IPS-18c (cell line): ENCODE measurements around the gene NCEH1.
"Not testable (repeated sequence)": the region's sequence is repeated elsewhere in the genome, so short reads cannot be mapped to it uniquely, and the experiment has no call there.

Source experiments
- H3K4me3 ChIP-seq: 2 replicates; pipeline ENCODE4 v1.7.0; 2013; ENCODE audit warnings: low read depth, mild to moderate bottlenecking, low read length, moderate library complexity; ENCODE audit not compliant: insufficient read depth
- H3K9me3 ChIP-seq: one replicate; pipeline ENCODE4 v1.6.1; 2013; ENCODE audit warnings: mild to moderate bottlenecking, low read length, moderate library complexity; ENCODE audit not compliant: control insufficient read depth, insufficient read depth

Gene NCEH1

DNA sequence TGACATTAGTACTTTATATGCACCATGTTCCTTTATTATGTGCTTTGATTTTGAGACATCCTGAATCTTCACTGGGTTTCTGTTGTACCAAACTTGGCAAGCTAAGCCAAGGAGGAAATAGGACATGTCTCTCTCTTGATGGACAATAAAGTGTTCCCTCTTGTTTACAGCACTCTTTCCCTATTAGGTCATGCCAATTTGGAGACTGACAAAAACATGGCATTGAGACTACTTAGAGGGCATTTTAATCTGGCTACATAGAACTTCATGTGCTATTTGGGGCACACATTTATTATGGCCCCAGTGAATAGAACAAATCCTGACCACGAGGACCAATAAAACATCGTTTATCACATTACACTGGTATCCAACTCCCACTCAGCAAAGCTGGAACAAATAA, 102.3 kb downstream of the NCEH1 start:
- H3K4me3 ChIP-seq = no peak overlapping the region
- H3K9me3 ChIP-seq = no peaks in the 10 kb centered on the region

DNA sequence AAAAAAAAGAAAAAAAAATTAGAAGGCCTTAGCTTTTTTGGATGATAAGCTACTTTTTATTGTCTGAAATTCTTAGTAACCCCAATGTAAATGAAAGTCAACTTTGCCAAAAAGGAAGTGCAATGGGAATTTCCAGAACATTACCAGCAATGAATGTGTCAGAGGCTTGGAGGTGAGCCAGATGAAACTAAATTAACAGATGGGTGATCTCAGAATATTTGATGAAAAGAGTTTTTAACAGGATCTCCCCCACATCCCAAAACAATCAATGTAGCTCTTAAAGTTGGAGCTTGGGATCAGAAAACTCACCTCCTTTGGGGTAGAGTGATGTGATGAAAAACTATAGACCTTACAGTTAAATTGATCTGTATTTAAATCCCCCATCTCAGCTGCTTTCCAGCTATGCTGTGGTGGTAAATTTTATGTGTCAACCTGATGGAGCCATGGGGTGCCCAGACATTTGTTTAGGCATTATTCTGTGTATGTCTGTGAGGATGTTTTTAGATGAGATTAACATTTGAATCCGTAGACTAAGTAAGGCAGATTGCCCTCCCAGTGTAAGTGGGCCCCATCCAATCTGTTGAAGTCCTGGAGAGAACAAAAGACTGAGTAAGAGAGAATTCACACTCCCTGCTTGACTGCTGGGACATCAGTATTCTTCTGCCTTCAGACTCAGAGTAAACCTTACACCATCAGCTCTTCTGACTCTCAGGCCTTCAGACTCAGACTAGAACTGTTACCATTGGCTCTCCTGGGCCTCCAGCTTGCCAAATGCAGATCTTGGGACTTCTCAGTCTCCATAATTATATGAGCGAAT, 103.4 kb downstream of the NCEH1 start:
- Histone ChIP-seq H3K4me3 (no peak overlapping the region), H3K9me3 (no peaks in the 10 kb centered on the region)

DNA sequence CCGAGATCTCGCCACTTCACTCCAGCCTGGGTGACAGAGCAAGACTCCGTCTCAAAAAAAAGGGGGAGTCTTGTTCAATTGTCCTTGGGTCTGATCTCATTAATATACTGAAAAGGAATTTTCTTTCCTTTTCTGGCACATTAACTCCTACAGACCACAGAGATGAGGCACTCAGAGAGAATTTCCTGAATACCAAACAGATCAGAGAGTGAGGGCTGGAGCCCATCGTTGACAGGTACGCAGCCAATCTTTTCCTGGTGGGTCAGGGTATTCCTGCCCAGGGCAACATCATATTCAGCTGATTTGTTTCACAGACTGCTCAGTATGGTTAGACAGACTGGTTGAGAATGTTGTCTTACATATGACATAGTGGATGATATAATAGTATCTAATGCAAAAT, 104.8 kb downstream of the NCEH1 start:
- Histone ChIP-seq H3K9me3 (no peaks in the 10 kb centered on the region), H3K4me3 (no peak overlapping the region)

DNA sequence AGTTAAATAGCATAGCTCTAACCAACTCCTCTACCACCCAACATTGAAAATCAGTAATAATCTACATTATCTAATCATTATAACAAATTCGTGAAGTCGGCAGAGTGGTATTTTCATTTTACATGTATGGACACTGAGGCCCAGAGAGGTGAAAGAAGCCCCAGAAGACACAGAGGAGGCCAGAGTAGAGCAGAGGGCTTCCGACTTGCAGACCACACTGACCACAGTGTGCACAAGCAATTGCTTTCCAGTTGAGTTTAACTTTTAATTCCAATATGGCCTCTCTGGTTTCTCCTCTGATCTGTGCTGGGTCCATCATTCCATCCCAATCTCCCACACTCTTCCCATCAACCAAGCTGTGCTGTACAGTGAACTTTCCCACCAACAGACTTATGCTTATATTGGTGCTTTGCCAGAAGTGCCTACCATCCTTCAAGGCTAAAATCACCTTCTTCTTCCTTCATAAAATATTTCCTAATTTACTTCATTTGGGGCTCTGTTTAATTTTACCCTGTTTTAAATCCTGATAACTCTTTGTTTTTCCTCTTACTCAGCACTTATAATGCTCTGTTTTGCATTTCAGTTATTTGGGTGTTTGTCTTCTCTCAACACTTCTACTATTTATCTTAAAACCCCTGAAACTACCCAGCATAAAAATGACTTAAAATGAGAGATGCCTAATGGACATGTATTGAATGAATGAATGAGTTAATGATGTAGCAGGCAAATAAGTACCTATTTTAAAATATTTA, 105.8 kb downstream of the NCEH1 start:
- no peaks in the 10 kb centered on the region for H3K9me3 ChIP-seq

DNA sequence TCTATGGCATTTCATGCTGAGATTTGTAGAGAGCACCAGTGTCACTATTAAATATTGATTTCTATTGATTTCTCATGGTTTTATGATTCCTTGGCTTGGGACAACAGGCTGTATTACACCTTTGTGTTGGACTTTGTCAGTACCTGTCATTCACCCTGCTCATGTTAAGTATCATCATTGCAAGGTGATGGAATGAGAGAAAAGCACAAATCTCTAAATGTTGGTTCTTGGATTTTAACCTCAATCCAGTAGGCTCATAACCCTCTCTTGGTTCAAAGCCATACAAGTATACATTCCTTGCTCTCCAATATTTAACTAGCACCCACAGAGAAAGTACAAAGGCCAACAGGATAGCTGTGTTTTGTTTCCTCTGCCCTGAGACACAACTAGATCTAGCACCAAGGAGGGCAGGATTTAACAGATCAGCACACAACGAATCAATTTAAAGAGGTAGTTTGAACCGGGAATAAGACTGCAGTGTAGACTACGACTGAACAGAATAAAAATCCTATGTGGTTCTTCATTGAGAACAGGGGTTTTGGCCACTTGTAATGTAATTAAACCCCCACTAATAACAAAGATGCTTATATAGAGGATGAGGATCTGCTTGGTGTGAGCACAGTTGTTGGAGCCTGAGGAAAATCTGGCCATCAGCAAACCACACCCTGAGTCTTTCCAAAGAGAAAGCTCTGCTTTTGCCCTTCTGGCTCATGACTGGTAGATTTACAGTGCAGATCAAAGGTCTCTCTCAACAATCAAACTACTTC, 109.6 kb downstream of the NCEH1 start:
- Histone ChIP-seq H3K9me3 (no peaks in the 10 kb centered on the region), H3K4me3 (no peak overlapping the region)

More for the DNA sequence above, 105.8 kb downstream of the NCEH1 start:
- no peak overlapping the region for H3K4me3 ChIP-seq

DNA sequence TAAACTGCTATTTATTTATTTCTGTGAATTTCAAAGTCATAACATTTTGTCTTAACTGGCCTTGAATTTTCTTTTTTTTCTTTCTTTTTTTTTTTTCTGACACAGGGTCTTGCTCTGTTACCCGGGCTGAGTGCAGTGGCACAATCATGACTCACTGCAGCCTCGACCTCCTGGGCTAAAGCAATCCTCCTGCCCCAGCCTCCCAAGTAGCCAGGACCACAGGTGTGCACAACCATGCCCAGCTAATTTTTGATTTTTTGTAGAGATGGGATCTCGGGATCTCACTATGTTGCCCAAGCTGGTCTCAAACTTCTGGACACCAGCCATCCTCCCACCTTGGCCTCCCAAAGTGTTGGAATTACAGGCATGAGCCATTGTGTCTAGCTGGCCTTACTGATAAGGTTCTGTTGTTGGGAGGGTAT, 110.2 kb downstream of the NCEH1 start:
- no peaks in the 10 kb centered on the region for H3K9me3 ChIP-seq
- H3K4me3 ChIP-seq = no peak overlapping the region

DNA sequence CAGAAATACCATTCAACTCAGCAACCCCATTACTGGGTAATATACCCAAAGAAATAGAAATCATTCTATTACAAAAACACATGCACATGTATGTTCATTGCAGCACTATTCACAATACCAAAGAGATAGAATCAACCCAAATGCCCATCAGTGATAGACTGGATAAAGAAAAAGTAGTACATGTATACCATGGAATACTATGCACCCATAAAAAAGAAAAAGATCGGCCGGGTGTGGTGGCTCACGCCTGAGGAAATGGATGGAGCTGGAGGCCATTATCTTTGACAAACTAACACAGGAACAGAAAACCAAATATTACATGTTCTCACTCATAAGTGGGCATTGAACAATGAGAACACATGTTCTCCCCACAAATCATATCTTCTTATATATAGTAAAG, 112.0 kb downstream of the NCEH1 start:
- no peaks in the 10 kb centered on the region for H3K9me3 ChIP-seq
- H3K4me3 ChIP-seq = no peak overlapping the region

DNA sequence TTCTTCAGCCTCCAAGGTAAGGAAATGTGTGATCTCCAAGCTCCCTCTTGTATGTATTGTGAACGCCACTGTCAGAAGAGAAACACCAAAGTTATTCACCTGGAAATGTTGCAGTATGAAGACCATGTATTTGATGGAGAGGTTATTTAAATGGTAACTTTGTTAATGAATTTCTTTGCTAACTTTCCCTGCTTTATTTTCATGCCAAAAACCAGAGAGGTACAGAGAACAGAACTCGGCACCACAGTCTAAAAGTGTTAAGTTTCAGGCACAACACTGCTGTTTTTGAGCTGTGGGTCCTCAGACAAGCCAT, 114.5 kb downstream of the NCEH1 start:
- Histone ChIP-seq H3K4me3 (no peak overlapping the region), H3K9me3 (no peaks in the 10 kb centered on the region)

DNA sequence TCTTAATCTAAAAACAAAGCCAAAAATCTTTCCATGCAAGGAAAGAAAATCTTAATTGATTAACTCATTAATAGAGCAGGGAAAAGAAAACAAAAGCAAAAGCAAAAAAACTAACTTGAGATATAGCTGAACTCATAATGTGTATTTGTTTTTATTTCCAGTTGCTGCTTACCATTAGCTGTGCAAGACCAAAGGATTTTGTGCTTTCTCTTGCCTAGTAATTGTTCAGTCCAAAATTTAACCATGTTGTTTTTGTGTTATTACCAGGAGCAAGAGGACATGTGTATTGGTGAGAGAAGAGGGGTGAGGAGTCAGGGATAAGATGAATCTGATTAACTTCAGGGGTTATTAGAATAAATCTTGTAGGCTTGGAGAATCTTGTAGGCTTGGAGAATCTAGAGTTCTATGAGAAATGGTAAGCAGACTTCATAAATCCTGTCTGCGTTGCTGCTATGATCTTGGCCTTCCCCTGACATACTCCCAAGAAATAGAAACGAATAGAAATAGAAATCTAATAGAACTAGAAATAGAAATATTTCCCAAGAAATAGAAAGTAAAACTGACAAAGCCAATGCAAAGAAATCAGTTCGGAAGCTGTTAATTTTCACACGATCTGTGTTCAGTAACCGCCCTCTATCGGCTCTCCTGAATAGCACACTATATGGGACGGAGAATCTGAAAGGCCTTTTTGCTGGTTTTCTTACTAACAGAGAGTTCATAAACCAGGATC, 115.0 kb downstream of the NCEH1 start:
- no peaks in the 10 kb centered on the region for H3K9me3 ChIP-seq
- H3K4me3 ChIP-seq = no peak overlapping the region

DNA sequence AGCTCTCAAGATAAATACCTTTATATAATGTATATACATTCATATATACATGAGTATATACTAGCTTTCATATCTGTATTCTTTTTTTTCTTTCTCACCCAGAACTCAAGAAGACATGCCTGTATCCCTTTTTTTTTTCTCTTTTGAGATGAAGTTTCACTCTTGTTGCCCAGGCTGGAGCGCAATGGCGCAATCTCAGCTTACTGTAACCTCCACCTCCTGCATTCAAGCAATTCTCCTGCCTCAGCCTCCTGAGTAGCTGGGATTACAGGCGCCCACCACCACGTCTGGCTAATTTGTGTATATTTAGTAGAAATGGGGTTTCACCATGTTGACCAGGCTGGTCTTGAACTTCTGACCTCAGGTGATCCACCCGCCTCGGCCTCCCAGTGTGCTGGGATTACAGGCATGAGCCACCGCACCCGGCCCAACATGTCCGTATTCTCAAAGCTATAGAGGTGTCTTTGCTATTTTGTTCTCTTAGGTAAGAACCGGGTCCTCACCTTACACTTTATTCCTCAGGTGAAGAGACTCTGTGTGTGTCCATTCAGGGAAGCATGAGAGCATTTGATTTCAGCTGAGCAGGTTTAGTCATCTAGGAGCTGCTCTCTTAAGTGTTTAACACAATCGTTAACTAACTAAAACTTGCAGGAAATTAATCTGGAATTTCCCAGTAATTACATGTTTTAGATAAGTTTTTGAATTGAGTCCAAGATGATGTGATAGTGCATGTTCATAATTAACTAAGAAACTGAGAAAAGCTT, 115.8 kb downstream of the NCEH1 start:
- not testable (repeated sequence) for H3K4me3 ChIP-seq, H3K9me3 ChIP-seq

DNA sequence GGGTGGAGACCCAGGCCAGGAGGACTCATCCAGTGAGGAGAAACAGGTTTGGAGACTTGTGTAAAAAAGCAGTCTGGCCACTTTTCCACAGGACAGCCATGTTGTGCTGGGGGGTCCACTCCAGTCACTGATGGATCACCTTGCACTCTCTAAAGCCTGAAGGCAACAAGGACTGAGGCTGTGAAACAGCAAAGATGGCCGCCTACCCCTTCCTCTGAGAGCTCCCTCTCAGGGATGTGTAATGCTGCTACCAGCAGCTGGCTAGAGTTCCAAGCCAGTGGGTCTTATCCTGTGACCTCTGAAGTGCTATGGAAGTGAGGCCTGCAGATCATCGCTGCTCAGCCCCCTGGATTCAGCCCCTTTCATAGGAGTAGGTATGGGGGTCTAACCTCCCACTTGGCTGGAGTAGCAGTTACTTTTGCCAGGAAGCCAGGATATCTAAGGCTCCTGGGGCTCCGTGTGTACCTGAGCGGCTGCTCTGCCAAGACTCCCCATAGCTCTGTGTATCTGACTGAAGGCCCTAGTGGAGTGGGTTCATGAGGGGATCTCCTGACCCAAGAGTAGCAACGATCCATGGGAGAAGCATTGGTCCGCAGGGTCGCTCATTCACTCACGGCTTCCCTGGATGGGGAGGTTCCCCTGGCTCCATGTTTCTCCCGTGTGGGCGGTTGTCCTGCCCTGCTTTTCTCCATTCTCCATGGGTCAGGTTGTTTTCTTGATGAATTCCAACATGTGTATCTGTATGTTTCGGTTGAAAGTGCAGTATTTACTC, 117.8 kb downstream of the NCEH1 start:
- H3K9me3 ChIP-seq = no peaks in the 10 kb centered on the region
- H3K4me3 ChIP-seq = no peak overlapping the region

DNA sequence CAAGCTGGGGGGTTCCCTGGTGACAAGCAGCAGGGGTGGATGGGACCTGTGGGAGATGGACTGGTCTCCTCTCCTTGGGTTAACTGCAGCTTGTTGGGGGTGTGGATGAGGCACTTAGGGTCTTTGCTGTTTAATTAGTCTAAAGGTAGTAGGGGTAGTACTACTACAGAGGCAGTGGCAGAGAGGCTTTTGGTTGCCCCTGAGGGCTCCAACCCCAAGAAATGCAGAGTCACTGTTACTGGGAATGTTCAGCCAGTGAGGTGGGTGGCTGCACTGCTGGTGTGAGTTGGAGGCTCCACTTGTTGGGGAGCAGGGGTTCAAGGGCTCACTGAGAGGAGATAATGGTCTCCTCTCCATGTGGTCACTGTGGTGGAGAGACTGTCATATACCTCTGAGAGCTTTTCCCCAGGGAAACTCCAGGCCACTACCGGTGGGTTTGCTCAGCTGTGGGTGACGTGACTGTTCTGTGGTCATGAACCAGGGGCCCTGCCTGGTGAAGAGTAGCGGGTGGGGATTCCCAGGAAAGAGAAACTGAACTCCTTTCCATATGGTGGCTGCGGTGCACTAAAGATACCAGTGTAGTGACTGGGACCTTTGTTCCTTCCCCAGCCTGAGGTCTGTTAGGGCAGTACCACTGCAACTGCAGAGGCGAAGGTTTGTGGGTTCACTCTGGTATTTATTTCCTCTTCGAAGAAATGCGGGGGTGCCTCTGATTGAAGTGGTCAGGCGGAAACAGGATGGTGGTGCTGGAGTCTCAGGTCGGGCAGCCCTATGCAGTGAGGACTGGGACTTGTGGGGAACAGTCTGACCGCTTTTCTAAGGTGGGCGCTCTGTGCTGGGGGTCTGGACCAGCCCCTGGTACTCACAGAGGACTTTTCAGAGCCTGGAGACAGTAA, 118.7 kb downstream of the NCEH1 start:
- Histone ChIP-seq H3K9me3 (no peaks in the 10 kb centered on the region), H3K4me3 (no peak overlapping the region)

DNA sequence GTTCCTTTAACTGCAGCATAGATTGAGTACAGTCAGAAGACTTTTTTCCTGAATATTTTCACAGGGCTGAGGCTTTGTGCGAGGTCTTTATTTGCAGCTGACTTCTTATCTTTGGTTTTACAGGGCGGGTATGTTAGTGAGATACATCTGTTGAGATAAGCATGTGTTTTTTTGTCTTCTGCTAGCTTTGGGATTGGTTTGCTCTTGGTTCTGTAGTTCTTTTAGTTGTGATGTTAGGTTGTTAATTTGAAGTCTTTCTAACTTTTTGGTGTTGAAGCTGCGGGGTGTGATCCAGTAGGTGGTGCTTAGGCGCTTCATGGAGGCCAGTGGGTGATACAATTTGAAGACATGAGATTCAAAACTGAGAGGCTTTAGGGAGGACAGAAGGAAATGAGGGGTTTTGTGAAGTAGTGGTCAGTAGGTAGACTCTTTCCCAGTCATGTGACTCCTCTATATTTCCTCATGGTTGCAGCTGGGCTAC, 119.7 kb downstream of the NCEH1 start:
- no peak overlapping the region for H3K4me3 ChIP-seq
- H3K9me3 ChIP-seq = no peaks in the 10 kb centered on the region

DNA sequence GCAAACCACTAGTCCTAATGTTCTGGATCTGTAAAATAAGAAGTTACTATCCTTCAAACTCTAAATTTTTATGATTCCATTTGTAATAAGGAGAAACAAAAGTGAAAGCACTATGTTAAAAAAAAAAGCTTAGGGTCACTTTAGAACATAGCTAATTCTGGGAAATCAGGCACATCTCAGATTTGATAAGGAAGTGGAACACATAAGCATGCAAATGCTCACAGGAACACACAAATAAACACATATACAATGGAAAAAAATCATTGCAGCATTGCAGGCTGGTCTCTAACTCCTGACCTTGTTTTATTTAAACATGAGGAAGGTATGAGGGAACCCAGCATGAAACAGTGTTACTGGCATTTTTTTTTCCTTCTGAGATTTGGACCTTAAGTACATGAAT, 124.4 kb downstream of the NCEH1 start:
- no peaks in the 10 kb centered on the region for H3K9me3 ChIP-seq
- H3K4me3 ChIP-seq = no peak overlapping the region

DNA sequence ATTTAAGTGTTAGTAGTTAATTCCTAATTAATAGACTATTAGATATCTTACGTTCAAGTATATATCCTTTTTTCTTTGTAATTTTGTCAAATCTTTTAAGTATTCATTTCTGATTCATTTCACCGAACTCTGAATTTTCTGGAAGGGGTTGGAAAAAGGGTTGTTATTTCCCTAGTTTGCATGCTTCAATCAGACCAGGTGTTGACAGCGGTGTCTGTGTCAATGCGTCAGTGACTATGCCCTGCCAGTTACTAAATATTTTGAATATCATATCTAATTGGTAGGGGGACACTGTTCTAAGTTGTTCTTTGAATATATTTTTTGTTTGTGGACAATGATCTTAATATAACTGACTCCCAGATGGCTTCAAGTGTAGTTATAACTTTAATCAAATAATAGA, 124.9 kb downstream of the NCEH1 start:
- H3K9me3 ChIP-seq = no peaks in the 10 kb centered on the region
- no peak overlapping the region for H3K4me3 ChIP-seq
